ENCODE results near the gene ZNF654.
"Not testable (repeated sequence)": the region's sequence is repeated elsewhere in the genome, so short reads cannot be mapped to it uniquely, and the experiment has no call there.

Gene ZNF654

DNA sequence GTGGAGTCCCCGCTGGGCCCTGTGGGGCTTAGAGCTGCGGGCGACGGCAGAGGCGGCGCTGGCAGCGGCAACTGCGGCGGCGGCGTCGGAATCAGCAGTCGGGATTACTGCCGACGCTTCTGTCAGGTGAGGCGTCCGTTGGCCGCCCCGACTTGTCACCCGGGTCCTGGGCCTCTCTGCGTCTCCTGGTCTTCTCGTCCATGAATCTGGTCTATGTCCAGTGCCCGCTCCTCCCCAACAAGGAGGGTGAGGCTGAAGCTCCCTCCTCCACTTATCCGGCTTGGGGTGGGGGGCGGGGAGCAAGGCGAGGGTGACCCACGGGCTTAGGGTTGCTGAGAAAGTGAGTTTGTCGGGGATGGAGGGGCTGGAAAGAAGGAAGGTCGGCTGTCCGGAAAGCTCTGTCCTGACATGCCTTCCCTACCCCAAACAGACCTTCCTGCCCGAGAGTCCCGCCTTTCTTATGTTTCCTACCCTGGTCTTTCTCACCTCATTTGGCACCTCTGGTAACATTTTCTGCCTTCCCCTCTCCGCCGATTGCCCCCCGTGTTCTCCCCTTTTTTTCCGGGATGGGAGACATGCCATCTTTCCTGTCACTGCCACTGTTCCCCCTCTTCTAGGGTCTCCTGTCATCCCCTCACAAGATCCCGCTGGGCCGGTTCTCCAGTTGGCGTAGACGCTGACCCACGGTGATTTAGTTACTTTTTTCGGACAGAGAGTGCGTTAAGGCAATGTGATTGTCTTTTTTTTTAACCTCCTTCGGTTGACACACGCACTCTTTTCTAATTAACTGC is 520 bp downstream of the ZNF654 start:
- DNase-seq (ENCODE audit: low read depth in 2 of 2) = no peak

DNA sequence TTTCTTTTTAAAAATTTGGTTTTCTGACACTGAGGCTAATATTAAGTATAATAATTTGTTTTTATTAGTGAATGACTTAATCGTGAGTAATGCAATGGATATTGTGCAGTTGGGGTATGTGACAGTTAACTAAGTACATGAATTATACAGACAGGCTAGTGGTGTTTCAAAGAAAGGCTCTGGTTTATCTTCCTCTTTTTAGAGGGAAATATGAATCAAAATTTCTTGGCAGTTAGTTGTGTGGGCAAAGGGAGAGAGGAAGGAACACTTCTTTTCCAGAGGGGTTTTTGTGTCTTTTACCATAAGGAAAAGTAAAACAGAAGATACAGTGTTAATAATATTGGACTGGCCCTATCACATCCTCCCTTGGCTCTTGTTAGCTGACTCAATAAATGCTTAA is 2.7 kb downstream of the ZNF654 start:
- DNase-seq (ENCODE audit: low read depth in 2 of 2) = no peak

DNA sequence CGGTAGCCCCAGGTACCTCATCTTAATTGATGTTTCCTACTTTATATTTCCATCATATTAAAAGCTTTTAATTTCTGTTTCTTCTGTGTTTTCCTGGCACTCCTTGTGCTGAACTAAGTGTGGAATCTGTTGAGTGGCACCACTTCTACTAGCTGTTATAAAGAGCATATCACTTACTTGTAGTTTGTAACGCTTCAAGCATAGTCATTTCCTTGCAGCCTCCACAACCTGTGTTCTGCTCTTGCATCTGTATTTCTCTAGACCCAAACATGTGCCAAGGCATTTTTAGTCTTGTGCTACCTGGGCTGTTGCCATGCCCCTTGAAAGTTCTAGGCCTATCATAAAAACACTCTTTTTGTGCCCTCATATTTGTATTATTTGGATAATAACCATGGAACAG is 16.0 kb downstream of the ZNF654 start:
- no peak for DNase-seq (ENCODE audit: low read depth in 2 of 2)

DNA sequence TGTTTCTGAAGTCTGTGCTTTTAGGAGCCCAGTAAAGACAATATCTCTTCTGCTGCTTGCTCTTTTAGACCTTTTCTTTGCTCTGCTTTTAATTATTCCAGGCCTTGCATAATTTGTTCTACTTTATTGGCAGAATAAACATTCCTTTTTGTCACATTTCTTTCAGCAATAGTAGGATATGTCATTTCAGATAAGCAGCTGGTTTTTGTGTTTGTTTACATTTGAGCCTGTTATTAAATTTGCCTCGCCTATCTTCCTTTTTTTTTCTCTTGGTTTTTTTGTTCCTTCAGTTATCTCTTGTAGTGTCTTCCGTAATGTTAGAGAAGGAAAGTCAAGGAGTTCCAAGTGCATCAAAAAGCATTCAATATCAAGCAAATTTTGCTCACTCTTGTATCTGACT is 16.4 kb downstream of the ZNF654 start:
- DNase-seq (ENCODE audit: low read depth in 2 of 2) = no peak

DNA sequence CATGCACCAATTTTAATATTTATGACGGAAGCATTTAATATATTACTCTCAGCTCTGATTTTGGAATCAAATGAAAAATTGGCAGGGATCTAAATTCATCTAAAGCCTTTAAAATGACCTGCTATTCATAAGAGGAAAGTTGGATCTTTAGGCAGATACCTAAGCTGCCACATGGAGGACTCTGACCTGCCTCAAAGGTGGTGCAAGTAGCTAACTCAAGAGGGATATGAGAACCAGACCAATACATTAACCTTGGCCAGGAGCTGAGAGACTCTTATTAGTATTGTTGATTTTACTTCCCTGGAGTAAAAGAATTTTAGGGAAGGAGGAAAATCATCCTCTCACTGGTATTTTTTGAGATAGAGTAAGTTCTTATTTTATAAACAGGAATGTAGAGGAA is 17.7 kb downstream of the ZNF654 start:
- DNase-seq (ENCODE audit: low read depth in 2 of 2) = no peak

DNA sequence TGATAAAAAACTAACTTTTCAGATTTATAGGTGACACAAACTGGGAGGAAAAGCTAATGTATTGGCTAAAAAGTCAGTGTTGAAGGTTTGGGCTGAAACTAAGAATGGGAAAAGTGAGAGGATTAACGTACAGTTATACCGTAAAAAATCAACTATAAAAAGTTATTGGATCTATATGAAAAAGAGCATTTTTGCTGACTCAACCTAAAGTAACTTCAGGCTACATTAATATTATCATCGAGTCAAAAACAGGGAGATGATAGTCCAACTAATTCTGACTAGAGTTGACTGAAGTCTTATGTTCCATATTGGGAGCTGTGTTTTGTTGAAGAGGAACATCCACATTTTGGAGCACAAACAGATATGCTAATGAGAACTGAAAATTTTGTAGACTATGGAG is 19.9 kb downstream of the ZNF654 start:
- DNase-seq (ENCODE audit: low read depth in 2 of 2) = no peak

DNA sequence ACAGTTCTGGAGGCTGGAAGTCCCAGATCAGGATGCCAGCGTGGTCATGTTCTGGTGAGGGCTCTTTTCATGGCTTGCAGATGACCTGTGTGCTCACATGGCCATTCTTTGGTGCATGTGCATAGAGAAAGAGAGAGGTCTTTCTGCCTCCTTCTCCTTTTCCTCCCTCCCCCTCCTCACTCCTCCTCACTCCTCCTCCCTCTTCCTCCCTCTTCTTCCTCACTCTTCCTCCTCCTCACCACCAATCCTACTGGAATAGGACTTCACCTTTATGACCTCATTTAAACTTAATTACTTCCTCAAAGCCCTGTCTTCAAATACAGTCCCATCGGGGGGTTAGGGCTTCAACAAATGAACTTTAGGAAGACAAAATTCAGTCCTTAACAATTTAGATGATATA is 23.8 kb downstream of the ZNF654 start:
- no peak for DNase-seq (ENCODE audit: low read depth in 2 of 2)

DNA sequence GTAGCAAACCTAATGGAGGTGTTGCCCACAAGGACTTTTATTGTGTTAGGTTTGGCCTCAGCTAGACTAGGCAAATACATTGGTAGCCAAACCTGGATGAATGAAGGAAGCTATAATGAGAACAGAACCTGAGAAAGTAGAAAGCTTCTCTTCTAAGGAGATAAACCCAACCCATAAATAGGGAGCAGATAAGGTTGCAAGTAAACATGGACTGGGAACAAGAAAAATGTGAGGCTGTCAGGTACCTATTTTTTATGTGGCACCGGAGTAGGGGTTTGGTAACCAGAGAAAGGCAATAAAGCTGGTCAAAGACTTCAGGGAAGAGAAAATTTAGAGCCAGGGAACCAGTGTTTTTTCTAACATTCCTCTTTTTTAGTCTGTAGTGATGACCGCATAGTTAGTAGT is 25.0 kb downstream of the ZNF654 start:
- DNase-seq (ENCODE audit: low read depth in 2 of 2) = no peak

DNA sequence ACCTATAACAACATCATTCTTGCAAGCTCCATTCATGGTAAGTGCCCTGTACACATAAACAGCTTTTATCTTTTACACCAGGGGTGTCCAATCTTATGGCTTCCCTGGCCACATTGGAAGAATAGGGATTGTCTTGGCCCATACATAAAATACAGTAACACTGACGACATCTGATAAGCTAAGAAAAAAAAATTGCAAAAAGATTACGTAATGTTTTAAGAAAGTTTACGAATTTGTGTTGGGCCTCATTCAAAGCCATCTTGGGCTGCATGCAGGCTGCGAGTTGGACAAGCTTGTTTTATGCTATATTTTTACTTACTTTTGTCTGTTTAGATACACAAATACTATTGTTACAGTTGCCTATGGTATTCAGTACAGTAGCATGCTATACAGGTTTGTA is 31.6 kb downstream of the ZNF654 start:
- DNase-seq (ENCODE audit: low read depth in 2 of 2) = no peak

DNA sequence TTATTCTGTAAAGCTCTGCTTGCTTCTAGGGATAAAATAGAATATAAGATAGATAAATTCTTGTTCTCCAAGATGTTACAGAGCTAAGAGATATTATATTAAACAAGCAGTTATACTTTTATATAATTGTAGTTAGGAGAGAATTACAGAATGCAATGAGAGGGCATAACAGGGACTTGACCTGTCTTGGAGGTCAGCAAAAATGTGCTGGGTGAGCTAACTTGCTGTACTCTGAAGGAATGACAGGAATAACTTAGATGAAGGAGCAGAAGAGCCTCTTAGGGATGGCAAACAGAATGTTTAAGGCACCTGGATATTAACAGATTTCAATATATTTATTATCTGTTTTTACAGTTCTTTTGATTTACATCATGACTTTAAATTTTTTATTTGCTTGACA is 33.2 kb downstream of the ZNF654 start:
- no peak for DNase-seq (ENCODE audit: low read depth in 2 of 2)

DNA sequence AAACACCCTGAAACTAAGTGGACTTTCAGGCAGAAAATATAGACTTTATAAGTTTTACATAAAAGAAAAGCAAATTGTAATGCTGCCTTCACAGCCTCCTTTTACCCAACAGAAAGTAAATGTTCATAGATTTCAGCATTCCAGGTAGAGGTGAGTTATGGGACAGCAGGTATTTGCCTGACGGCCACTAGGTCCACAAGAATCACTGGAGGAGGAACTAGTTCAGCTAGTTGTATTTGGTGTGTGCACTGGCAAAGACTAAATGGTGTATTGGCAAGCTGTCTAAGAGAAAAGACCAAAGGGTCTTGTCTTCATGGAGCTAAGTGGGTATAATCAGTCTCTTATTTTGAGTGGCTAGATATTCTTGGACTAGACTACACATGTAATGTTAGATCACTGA is 34.2 kb downstream of the ZNF654 start:
- DNase-seq (ENCODE audit: low read depth in 2 of 2) = no peak

DNA sequence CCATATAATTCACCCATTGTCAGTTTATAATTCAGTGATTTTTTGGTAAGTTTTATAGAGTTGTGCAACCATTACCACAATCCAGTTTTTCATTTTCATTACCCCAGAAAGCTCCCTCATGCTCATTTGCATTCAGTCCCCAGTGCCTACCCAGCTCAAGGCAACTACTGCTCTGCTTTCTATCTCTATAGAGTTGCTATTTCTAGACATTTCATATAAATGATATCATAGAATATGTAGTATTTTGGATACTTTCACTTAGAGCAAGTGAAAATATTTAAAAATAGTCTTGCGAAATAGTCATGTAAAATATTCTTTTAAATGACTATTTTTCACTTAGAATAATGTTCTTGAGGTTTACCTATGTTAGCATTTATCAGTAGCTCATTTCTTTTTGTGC is 42.1 kb downstream of the ZNF654 start:
- DNase-seq (ENCODE audit: low read depth in 2 of 2) = no peak

DNA sequence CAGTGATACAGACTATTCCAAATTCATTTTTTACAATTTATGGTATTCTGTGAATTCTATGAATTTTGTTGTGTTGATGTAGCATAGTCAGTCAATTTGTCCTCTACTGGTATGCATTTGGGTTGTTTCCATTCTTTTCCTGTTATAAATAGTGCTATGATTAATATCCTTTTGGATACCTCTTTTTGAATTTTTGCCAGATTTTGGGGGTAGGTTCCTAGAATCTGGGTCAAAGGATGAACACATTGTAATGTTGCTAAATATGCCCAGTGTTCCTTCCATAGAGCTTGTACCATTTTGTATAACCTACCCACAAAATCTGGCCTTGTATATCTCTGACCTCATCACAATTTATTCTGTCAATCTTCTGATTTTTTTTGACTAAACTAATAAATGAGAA is 46.3 kb downstream of the ZNF654 start:
- DNase-seq (ENCODE audit: low read depth in 2 of 2) = no peak

DNA sequence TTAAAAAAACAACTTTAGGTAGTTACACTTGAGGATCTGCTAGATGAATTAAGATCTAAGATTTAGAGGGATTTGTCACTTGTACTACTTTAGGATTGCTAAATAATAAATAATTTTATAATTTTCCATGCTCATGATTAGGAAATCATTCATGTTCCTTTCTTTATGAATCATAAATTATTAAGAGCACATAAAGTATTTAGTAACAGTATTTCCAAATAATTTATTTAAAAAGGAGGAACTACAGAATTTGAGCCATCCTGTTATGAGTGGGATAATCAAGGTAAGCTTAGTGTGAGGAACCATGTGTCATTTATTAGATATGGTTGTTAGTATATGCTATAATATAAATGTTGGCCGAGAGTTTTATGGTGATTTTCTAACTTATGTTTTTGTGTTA is 53.2 kb downstream of the ZNF654 start:
- no peak for DNase-seq (ENCODE audit: low read depth in 2 of 2)

DNA sequence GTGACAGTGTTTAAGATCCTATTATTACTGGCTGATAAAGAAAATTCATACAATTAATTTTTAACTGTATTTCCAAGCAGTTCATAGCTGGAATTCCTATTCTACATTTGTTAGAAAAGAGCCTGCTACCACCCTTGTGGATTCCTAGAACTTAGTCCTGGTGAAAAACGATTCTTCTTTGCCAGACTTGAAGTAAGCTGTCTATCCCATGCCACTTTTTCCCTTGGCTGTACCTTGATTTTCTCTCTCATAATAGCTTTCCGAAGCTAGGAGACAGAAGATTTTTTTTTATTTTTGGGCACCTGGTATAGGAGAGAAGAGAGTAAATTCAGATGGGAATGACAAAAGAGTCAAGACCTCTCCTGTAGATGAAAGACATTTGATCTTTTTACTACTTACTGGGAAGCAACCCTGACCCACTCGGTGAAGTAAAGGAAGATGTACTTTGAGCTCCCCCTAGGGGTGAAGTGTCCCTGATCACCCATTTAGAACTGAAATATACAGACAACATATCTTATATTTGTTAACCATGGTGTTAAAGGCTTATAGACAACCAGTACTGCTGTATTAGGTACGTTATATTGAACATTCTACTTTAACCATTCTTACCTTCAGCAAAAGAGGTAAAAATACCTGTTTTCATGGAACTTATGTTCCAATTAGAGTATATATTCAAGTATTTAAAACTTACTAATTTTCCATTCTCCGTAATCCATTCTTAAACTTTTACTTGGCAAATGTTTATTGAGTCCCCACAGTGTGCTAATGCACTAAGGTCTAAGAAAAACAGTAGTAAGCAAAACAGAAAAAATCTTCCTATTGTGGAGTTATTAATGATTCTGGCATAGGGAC is 54.5 kb downstream of the ZNF654 start:
- DNase-seq (ENCODE audit: low read depth in 2 of 2) = peak in 1 of 2 donors; percentile 61

DNA sequence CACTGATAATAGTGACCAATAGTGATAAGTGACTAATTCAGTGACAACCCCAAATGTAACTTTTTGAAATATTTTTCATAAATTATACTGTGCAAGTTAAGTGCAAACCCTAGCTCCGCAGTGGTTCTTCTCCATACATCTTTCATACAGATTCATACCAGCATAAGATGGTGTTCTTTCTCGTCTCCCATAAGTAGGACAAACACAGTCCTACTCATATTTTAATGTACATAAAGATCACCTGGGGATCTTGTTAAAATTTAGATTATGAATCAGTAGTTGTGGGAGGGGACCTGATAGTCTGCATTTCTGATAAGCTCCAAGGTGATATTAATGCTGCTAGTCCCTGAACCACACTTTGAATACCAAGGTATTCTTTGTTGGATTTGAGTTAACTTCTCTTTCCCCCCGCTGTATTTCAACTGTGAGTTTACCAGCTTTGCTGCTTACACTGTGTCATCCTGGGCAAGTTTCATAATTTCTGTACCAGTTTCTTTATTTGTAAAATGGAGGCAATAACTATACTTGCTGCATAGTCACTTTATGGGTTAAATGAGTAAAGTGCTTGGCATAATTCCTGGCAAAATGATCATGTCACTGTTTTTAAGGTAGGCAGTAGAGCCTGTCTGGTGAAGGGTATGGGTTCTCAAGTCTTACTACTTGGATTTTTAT is 56.0 kb downstream of the ZNF654 start:
- no peak for DNase-seq (ENCODE audit: low read depth in 2 of 2)

DNA sequence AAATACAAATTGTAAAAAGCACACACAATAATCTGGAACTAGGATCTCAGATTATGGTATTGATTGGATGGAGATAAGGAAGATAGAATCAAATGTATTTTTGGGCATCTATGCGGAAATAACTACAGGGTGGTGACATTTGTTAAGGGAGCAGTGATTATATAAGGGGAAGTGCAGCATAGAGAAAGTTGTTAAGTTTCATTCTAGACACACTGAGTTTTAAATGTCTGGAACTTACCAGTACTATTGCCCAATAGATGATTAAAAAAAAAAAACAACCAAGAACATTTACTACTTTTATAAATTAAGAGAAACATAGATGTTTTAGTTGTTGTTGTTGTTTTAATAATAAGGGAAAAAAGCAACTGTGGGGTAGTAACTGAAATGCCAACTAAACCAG is 58.6 kb downstream of the ZNF654 start:
- DNase-seq (ENCODE audit: low read depth in 2 of 2) = no peak

DNA sequence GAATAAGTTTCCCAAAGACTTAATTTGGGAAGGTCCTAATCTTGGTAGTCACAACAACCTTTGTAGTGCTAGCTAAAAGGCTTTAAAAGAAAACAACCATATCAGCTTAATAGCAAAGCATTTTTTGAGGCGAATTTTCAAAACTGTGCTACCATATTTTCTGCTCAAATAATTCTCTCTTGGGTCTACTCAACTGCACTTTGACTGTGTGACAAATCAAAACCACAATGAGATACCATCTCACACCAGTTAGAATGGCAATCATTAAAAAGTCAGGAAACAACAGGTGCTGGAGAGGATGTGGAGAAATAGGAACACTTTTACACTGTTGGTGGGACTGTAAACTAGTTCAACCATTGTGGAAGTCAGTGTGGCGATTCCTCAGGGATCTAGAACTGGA is 59.5 kb downstream of the ZNF654 start:
- DNase-seq (ENCODE audit: low read depth in 2 of 2) = not testable (repeated sequence)

DNA sequence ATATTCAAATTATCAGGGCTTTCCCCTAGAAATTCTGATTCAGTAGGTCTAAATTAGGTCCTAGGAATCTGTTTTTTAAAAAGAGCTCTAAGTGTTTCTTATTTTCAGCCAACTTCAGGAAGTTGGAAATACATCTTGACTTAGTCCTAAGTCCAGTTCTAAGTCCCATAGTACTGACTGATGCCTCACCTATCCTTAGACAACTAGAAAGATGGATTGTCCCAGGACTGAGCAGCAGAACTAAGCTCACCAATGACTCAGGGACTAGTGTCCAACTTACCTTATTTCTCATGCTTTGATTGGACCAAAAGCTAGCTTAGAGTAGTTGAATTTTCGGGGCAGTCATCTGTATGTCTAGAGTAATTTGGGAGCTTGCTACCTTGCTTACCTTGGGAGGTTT is 64.5 kb downstream of the ZNF654 start:
- DNase-seq (ENCODE audit: low read depth in 2 of 2) = no peak

DNA sequence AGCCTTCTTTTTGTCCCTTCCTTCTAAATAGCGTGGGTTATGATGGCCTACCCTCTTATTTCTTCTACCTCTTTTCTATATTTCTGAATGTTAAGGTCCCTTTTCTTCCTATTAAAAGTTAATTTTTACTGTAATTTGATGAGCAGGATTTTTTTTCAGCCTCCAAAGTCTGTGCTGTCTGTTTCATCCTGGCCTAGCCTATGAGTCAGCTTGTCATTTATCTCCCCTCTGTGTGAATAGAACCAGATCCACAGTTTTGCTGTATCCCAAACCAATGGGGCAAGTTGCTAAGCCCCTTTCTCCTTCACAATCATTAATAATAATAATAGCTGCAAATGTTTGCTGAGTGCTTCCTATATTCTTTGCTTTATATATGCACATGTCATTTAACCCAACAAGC is 72.6 kb downstream of the ZNF654 start:
- no peak for DNase-seq (ENCODE audit: low read depth in 2 of 2)

DNA sequence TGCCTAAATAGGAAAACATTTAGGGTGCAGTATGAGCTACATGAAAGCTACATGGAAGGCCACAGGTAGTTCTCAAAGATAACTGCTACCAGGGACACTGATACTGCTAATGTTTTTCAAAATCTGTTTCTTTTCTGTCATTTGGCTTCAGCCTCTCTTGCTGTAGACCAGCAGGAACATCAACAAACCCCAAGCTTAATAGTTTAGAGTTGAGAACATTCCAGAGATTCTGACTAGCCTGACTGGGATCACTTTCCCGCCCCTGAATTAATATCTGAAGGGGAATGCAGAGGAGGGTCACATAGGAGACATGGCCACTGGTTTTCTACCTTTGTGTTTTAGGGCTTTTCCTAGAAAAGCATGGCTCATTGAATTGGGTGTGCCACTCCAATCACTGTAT is 73.8 kb downstream of the ZNF654 start:
- no peak for DNase-seq (ENCODE audit: low read depth in 2 of 2)

DNA sequence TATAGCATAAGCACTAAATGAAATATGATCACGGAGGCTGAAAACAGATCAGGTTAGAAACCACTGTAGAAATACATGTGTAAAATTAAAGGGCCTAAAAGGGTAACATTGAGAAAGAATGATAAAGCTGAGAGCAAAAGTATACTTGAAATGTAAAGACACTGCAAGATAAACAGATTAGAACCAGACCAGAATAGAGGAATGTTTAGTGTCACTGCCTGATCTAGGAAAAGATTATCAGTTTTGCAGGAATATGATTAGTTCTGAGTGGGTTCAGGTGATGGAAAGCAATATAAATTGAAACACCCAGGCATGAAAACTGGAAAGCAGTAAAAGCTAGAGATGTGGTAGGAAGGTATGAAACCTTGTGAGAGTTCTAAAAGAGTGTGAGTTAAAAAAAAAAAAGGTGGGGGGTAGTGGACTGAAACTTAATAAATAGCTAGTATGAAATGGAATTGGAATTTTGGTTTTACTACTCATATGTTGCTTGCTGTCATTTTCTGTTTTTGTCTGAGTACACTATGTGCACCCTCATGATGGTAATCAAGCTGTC is 74.7 kb downstream of the ZNF654 start:
- no peak for DNase-seq (ENCODE audit: low read depth in 2 of 2)

Data from stimulated activated CD4-positive, alpha-beta T cell treated with anti-CD3 and anti-CD28 coated beads, Interleukin-1b, Interleukin-23, amount 100 ng/mL, for 4 hours (primary cell).